Osteocyte (in vitro differentiated cells): ENCODE results near the gene ANTXR1. TPM values are rescaled to one million over a fixed set of nuclear protein-coding genes. Genes with fewer than 3 reads are reported as not detected.

Experiments
- DNase-seq: peaks from one replicate; pipeline ENCODE4 v3.0.0; 2021; ENCODE audit warnings: mixed read lengths; ENCODE audit not compliant: unreplicated experiment; ENCODE audit errors: extremely low spot score
- H3K27ac Mint-ChIP-seq: one replicate; pipeline ENCODE4 v1.8.0; 2021; ENCODE audit warnings: mild to moderate bottlenecking, mixed read lengths; ENCODE audit not compliant: unreplicated experiment
- H3K27me3 Mint-ChIP-seq: one replicate; pipeline ENCODE4 v1.8.0; 2021; ENCODE audit warnings: mixed read lengths; ENCODE audit not compliant: unreplicated experiment
- H3K36me3 Mint-ChIP-seq: one replicate; pipeline ENCODE4 v1.8.0; 2021; ENCODE audit warnings: mixed read lengths; ENCODE audit not compliant: unreplicated experiment
- H3K4me1 Mint-ChIP-seq: one replicate; pipeline ENCODE4 v1.8.0; 2021; ENCODE audit warnings: mixed read lengths; ENCODE audit not compliant: unreplicated experiment
- H3K4me3 Mint-ChIP-seq: one replicate; pipeline ENCODE4 v1.8.0; 2021; ENCODE audit warnings: mild to moderate bottlenecking, moderate library complexity, mixed read lengths; ENCODE audit not compliant: unreplicated experiment
- H3K9me3 Mint-ChIP-seq: one replicate; pipeline ENCODE4 v1.8.0; 2021; ENCODE audit warnings: mixed read lengths; ENCODE audit not compliant: unreplicated experiment
- CTCF ChIP-seq: fragments of 200-600 bp; sonication (generic); IDR thresholded peaks from 2 replicates; pipeline ENCODE4 v1.5.0; 2021; ENCODE audit warnings: antibody characterized with exemption, mild to moderate bottlenecking, moderate library complexity
- total RNA-seq: library from RNA; stranded (reverse); gene quantifications from 2 replicates; pipeline ENCODE4 v1.2.1, GENCODE V29; 2021

ANTXR1 gene
- total RNA-seq, 1 donor from 2014 or later = 144 TPM

DNA sequence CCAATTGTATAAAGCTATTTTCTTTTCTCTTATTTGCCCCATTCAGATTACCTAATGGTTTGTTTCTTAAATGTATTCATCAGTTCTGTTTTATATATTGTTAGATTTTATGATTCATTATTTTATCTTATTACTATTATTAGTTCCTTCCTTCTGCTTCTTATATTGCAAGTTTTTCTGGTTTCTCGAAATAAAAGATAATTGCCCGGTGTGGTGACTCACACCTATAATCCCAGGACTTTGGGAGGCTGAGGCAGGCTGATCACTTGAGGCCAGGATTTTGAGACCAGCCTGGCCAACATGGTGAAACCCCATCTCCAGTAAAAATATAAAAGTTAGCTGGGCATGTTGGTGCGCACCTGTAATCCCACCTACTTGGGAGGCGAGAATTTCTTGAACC, 37.8 kb downstream of the ANTXR1 start:
- Mint-ChIP-seq H3K27me3 (no peaks in the 10 kb centered on the region), H3K4me3 (no peak overlapping the region), H3K27ac (no peak overlapping the region), H3K36me3 (peaks cover 6% of the 10 kb centered on the region), H3K4me1 (peaks cover 25% of the 10 kb centered on the region), H3K9me3 (no peaks in the 10 kb centered on the region)
- TF ChIP-seq CTCF = no peak
- no peak for DNase-seq

- H3K9me3 Mint-ChIP-seq = peaks cover 10% of the 10 kb centered on the region
- no peak for TF ChIP-seq CTCF
- peaks cover 15% of the 10 kb centered on the region for H3K36me3 Mint-ChIP-seq
- H3K4me1 Mint-ChIP-seq = peaks cover 4% of the 10 kb centered on the region
- no peak overlapping the region for H3K27ac Mint-ChIP-seq
- DNase-seq = no peak
- no peak overlapping the region for H3K4me3 Mint-ChIP-seq
- H3K27me3 Mint-ChIP-seq = no peaks in the 10 kb centered on the region
These were observed 40.5 kb downstream of the ANTXR1 start for GRCh38 chr2:69053416-69053965.

GRCh38 chr2:69054431-69054830, 41.5 kb downstream of the ANTXR1 start:
- Mint-ChIP-seq H3K4me1 (peaks cover 4% of the 10 kb centered on the region), H3K27me3 (no peaks in the 10 kb centered on the region), H3K27ac (no peak overlapping the region), H3K4me3 (no peak overlapping the region), H3K9me3 (peaks cover 13% of the 10 kb centered on the region), H3K36me3 (peaks cover 22% of the 10 kb centered on the region)
- no peak for TF ChIP-seq CTCF
- no peak for DNase-seq

GRCh38 chr2:69055688-69056470, 42.9 kb downstream of the ANTXR1 start:
- Mint-ChIP-seq H3K36me3 (peaks cover 28% of the 10 kb centered on the region), H3K9me3 (peaks cover 13% of the 10 kb centered on the region), H3K4me1 (peaks cover 4% of the 10 kb centered on the region), H3K4me3 (no peak overlapping the region), H3K27me3 (no peaks in the 10 kb centered on the region), H3K27ac (no peak overlapping the region)
- no peak for TF ChIP-seq CTCF
- no peak for DNase-seq

DNA sequence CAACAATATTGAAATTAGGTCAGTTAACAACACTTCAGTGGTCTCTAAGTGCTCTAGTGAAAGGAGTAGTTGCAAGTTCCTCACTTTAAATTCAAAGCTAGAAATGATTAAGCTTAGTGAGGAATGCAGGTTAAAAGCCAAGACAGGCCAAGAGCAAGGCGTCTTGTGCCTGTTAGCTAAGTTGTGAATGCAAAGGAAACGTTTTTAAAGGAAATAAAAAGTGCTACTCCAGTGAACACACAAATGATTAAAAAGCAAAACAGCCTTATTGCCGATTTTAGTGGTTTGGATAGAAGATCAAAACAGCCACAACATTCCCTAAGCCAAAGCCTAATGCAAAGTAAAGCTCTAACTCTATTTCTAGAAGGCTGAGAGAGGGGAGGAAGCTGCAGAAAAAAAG, 44.7 kb downstream of the ANTXR1 start:
- Mint-ChIP-seq H3K4me1 (peaks cover 17% of the 10 kb centered on the region), H3K9me3 (peaks cover 13% of the 10 kb centered on the region), H3K27ac (no peak overlapping the region), H3K36me3 (peaks cover 34% of the 10 kb centered on the region), H3K4me3 (no peak overlapping the region), H3K27me3 (no peaks in the 10 kb centered on the region)
- no peak for TF ChIP-seq CTCF
- DNase-seq = no peak
